GM04503 (cell line): ENCODE measurements around the gene PLET1.

Source experiments
- DNase-seq: peaks from one replicate; pipeline ENCODE4 v3.0.0-alpha.2; 2012; ENCODE audit warnings: low read depth

The PLET1 gene, protein sequence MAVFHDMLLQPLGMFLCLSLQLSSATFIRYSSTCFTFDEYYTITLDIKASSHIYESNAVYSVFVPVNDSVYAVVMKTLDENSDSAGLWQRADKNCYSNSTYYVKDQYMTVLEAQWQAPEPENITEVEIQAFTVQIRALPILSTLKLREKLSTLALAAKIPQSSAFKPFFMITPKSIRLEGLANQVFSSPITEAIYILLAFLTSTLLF

DNA sequence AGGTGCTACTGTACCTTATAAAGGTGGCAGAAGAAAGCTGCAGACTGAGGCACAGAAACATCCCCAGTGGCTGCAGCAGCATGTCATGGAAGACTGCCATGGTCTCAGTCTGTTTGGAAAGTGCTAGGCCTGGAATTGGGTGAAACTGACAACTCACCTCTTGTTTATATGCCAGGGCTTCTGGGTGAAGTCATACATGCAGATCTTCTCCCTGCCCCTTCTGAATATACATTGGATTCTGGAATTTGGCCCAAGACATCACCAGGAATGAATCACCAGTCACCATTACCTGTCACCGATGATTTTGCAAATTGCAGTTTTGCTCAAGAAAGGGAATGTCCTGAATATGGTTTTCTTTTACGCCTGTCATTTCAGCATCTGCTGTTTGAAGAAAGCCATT, at the start of gene PLET1:
TSS of gene PLET1 (minus strand) at position 371 of the 400 bp plus-strand sequence. CDS start at position 100, 271 bp downstream.
- DNase-seq: no peak

DNA sequence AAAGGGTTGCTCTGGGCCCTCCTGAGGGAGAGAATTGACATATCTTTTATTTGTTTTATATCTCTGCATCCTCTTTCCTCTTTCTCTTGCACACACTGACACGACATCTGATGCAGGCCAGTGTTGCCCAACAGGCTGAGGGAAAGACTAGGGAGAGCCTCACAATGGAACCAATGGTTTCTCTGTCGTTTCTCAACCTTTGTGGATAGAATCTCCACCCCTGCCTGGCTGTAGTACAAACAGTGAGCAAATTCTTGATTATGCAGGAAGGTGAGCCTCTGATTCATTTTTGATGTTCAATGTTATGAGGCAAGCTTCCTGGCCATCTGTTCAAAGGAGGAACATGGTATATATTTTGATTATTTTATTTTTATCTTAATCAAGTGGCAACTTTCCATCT, 49.8 kb upstream of the PLET1 start:
- DNase-seq: no peak

- DNase-seq: no peak
Observed at GRCh38 chr11:112308651-112309050, 48.0 kb upstream of the PLET1 start.

GRCh38 chr11:112307616-112308015, 47.0 kb upstream of the PLET1 start:
- DNase-seq: no peak

GRCh38 chr11:112306230-112306629, 45.6 kb upstream of the PLET1 start:
- DNase-seq: no peak

- no peak for DNase-seq
Observed at GRCh38 chr11:112304914-112305313, 44.3 kb upstream of the PLET1 start.

DNA sequence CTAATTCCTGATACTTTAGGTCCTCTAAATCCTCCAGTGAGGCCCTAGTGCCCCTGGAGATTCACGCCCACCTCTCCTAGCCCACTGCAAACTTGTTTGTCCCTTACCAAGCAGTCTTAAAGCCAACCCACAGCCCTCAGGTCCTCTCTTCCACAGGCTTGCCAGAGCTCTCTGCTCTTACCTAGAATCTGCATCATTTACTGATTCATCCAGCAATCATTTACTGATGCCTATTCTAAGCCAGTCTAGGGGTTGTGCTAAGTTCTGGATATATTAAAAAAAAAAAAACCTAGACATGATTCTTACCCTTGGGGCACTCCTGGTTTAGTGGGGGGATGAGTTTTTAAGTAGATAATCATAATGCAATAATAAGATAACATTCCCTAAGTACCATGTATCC, 43.0 kb upstream of the PLET1 start:
- no peak for DNase-seq

- DNase-seq: no peak
Observed at GRCh38 chr11:112302226-112302868, 41.7 kb upstream of the PLET1 start.

DNA sequence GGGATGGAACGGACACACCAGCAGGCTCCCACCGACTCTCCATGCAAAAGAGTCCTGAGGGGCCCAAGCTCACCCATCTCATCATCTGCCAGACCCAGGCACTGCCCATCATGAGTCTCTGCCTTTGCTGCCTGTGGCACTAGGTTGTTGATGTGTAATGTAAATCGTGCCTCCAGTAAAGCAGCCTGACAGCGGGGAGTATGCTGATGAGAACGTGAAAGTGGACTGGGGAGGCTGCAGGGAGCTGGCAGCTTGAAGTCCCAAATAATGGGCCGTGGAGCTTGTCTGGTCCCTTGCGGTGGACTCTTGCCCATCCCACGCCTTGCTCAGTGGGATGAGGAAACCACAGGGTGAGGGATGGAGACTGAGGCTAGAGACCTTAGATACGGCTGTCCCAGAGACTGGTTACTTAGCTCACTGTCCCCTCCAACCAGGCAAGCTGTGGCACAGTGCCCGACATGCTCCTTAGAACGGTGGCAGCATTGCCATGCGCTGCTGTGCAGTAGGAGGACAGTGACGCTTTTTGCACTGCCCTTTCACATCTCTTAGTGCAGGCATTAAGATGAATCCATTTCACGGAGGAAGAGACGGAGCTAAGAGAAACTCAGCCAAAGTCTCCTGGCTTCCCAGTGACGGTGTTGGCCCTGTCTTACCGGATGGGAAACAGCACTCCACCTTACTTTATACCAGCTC, 39.6 kb upstream of the PLET1 start:
- DNase-seq: no peak

DNA sequence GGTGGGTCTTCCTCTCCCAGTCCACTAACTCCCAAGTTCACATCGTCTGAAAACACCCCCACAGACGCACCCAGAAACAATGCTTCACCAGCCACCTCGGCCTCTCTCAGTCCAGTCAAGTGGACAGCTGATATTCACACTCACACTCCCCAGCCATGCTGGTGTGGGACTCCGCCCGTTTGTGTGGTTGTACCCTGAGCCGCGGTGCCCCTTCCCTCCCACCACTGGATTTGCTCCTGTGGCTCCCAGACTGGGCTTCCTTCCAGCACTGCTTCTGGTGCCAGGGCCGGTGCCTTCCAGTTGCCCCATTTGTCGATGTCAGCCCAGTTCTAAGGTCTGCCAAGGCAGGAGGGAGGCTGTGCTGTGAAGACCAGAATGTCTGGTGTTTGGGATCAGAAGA, 37.9 kb upstream of the PLET1 start:
- DNase-seq: no peak

DNA sequence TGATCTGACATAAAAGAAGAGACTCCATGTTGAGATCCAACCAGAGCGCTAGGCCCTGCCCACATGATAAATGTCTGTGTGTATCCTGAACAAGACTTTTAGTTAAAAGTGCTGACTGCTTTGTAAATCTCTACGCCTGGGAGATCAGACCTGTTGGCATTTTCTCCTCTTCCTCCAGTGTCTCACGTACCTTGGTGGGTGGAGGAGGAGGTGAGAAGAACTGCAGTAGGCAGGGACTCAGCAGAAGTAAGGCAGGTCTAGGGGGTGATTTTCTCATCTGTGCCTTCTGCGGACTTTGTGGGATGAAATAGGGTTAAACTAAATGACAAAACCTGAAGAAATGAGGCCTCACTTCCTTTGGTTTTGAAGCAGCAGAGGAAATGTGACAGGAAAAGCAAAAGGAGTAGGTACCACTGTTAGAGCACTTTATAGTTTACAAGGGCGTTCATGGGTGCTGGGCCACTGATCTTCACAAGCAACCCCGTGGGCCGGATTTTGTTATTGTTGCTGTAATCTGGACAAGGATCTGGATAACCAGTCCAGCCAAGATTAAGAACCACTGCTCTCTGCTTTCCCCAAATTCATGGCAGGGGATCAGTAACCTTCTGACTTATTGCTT, 36.7 kb upstream of the PLET1 start:
- no peak for DNase-seq

- no peak for DNase-seq
Observed at GRCh38 chr11:112296044-112296443, 35.4 kb upstream of the PLET1 start.

DNA sequence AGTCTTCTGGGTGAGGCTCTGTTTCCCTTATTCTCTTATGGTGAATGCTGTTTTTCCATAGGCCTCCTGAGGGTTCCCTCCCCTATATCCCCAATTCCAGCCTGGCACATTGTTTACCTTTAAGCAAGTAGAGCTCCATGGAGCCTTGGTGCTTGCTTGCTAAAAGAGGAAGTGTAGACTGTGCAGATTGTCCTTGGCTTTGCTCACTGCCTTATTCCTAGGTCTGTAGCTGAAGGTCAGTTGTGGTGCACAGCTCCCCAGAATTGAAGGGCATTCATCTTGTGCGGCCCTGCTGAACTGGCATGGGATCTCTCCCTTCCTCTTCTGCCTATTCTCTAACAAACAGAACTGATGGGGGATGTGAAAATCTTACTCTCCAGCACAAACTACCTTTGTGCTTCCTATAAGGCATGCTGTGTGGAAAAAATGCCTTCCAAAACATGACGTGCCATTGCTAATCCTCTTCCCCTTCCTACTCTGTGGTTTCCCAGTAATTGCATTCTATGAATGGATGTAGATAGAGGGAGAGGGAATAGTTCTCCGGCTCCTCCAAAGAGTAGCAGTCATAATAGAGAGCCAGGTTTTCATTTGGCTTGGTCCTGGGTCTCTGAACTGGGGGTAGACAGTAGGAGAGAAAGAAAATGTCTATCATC, 34.2 kb upstream of the PLET1 start:
- no peak for DNase-seq

GRCh38 chr11:112293614-112294013, 33.0 kb upstream of the PLET1 start:
- no peak for DNase-seq

DNA sequence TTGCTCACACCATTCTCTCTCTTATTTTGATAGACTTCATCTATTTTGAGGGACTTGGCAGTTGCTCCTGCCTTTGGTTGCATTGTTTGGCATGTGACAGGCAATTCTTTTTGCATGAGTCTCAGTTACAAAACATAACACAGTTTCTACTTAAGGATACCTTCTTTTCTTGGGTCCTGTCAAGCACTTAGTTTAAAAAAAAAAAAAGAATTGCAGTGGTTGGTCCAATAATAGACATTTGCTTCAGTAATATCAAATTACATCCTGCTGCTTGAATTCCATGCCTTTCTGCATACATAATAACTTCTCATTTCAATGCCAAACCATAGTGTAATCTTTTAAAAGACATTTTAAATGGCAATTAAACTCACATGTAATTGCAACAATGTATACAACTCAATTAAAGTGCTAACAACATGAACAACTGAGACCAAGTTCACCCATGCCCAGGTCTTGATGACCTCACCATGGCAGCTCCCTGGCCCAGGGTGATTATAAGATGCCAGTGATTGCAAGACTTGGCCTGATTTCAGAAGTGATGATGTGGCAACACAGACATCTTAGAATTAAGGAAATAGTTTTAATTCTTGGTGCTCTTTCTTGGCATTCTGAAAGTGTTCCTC, 32.2 kb upstream of the PLET1 start:
- peak; percentile 91 for DNase-seq

DNA sequence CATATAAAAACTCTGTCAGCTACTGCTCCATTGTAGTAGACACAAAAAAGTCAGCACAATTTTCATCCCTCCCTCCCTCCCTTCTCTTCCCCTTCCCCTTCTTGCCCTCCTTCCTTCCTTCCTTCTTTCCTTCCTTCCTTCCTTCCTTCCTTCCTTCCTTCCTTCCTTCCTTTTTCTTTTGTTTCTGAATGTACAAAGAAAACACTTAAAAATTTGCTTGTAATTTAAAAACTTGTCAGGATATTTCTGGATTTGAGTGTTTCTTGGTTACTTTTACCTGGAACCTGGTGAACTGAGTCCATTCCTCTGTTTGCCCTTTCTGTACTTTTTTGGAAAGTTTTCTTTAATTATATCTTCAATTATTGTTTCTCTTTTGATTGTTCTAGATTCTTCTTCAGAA, 31.5 kb upstream of the PLET1 start:
- DNase-seq: no peak

GRCh38 chr11:112291191-112291590, 30.5 kb upstream of the PLET1 start:
- DNase-seq: no peak

DNA sequence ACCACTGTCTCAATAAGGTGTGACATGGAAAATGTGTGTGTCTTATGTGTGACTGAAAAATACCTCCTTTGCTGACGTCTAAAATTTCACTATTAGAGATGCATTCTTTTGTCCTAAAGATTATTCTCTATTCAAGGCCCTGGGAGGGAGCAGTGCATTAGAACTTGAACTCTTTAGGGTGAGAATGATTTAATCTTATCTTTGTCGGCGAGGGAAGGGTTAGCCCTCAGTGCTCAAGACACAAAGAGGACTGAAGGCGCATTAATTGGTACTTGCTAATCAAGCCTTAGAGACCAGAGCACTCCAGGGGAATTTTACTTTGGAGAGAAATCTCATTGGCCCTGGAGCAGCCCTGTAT, 29.8 kb upstream of the PLET1 start:
- no peak for DNase-seq

GRCh38 chr11:112289588-112290492, 29.2 kb upstream of the PLET1 start:
- no peak for DNase-seq

DNA sequence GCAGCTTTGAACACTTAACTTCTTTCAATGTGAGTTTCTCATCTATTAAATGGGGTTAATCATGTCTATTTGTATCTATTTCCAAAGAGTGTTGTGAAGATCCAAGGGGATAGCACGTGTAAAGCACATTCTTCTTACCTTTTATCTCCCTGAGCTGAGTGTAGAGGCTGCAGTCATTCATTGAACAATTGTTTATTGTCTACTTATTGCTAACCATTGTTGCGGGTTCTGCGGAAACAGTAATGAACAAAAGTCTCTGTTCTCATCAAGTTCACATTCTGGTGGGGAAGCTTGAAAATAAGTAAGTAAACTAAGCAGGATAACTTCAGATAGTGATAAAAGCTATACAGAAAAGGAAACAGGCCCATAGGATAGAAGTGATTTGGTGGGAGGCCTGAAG, 27.4 kb upstream of the PLET1 start:
- no peak for DNase-seq

- no peak for DNase-seq
Observed at GRCh38 chr11:112285841-112286311, 25.2 kb upstream of the PLET1 start.
